Neural cell (in vitro differentiated cells): ENCODE results near the gene SMARCC2. TPM values are rescaled to one million over a fixed set of nuclear protein-coding genes. Genes with fewer than 3 reads are reported as not detected.
A peak's percentile ranks its signal among the peaks of the same experiment; 100 is the strongest.

Experiments used
- H2AFZ ChIP-seq: fragments of 200-600, 300-800 bp; sonication (generic), shearing (Covaris generic); 2 replicates; pipeline ENCODE4 v1.6.0; 2014; ENCODE audit warnings: low read depth, mild to moderate bottlenecking, antibody characterized with exemption, low read length, moderate library complexity
- H3F3A ChIP-seq: fragments of 200-600 bp; shearing (Covaris generic); 2 replicates; pipeline ENCODE4 v1.6.1; 2016; ENCODE audit warnings: mild to moderate bottlenecking, moderate library complexity, mixed read lengths, antibody characterized with exemption, low read length; ENCODE audit not compliant: insufficient read depth, poor library complexity, severe bottlenecking
- H3K27ac ChIP-seq: fragments of 200-600, 300-800 bp; sonication (generic), shearing (Covaris generic); 2 replicates; pipeline ENCODE4 v1.5.1; 2014; ENCODE audit warnings: mild to moderate bottlenecking, low read length, moderate library complexity
- H3K27me3 ChIP-seq: fragments of 300-800, 200-600 bp; sonication (generic), shearing (Covaris generic); 2 replicates; pipeline ENCODE4 v1.6.0; 2014; ENCODE audit warnings: mild to moderate bottlenecking, low read depth, low read length, moderate library complexity; ENCODE audit not compliant: insufficient read depth
- H3K36me3 ChIP-seq: fragments of 300-800, 200-600 bp; sonication (generic), shearing (Covaris generic); 2 replicates; pipeline ENCODE4 v1.5.1; 2014; ENCODE audit warnings: mild to moderate bottlenecking, antibody characterized with exemption, low read length, moderate library complexity; ENCODE audit not compliant: insufficient read depth
- H3K4me2 ChIP-seq: fragments of 300-800, 200-600 bp; sonication (generic), shearing (Covaris generic); 2 replicates; pipeline ENCODE4 v1.6.0; 2014; ENCODE audit warnings: mild to moderate bottlenecking, low read length
- H3K4me3 ChIP-seq: fragments of 300-800, 200-600 bp; sonication (generic), shearing (Covaris generic); 2 replicates; pipeline ENCODE4 v1.5.1; 2014; ENCODE audit warnings: mild to moderate bottlenecking, low read length, moderate library complexity
- H3K79me2 ChIP-seq: fragments of 200-600 bp; shearing (Covaris generic); replicated peaks from 2 replicates; pipeline ENCODE4 v1.6.0; 2014; ENCODE audit warnings: mild to moderate bottlenecking, low read length, moderate library complexity; ENCODE audit not compliant: insufficient read depth
- H3K9ac ChIP-seq: fragments of 300-800, 200-600 bp; sonication (generic), shearing (Covaris generic); 2 replicates; pipeline ENCODE4 v1.6.1; 2016; ENCODE audit warnings: mild to moderate bottlenecking, low read length, mixed read lengths
- H3K9me2 ChIP-seq: fragments of 200-600 bp; shearing (Covaris generic); 2 replicates; pipeline ENCODE4 v1.6.1; 2016; ENCODE audit warnings: mild to moderate bottlenecking, low read length, mixed read lengths; ENCODE audit not compliant: insufficient read depth
- H3K9me3 ChIP-seq: fragments of 200-600, 300-800 bp; sonication (generic), shearing (Covaris generic); 2 replicates; pipeline ENCODE4 v1.6.1; 2016; ENCODE audit warnings: mild to moderate bottlenecking, mixed run types, low read length, moderate library complexity, mixed read lengths
- H4K20me1 ChIP-seq: fragments of 200-600 bp; shearing (Covaris generic); 2 replicates; pipeline ENCODE4 v1.6.1; 2016; ENCODE audit warnings: mild to moderate bottlenecking, mixed run types; ENCODE audit not compliant: insufficient read depth
- EP300 ChIP-seq: fragments of 450-650 bp; conservative IDR thresholded peaks from 2 replicates; pipeline ENCODE4 v1.6.1; 2014; ENCODE audit warnings: antibody characterized with exemption, mild to moderate bottlenecking, moderate library complexity; ENCODE audit not compliant: poor library complexity, severe bottlenecking
- EZH2 ChIP-seq: fragments of 200-600, 300-800 bp; shearing (Covaris generic), sonication (generic); IDR thresholded peaks from 2 replicates; pipeline ENCODE4 v1.6.1; 2014; ENCODE audit warnings: antibody characterized with exemption, low read length, borderline replicate concordance, mild to moderate bottlenecking; ENCODE audit not compliant: insufficient read depth, poor library complexity, severe bottlenecking
- MXI1 ChIP-seq: fragments of 450-650 bp; conservative IDR thresholded peaks from 2 replicates; pipeline ENCODE4 v1.6.1; 2014; ENCODE audit warnings: antibody characterized with exemption, mild to moderate bottlenecking; ENCODE audit not compliant: poor library complexity, severe bottlenecking
- POLR2AphosphoS5 ChIP-seq: IDR thresholded peaks from 2 replicates; pipeline ENCODE4 v1.6.1; 2012
- RAD21 ChIP-seq: fragments of 450-650 bp; conservative IDR thresholded peaks from 2 replicates; pipeline ENCODE4 v1.6.1; 2014; ENCODE audit warnings: antibody characterized with exemption, mild to moderate bottlenecking, moderate library complexity
- SMC3 ChIP-seq: fragments of 450-650 bp; conservative IDR thresholded peaks from 2 replicates; pipeline ENCODE4 v1.6.1; 2014; ENCODE audit warnings: antibody characterized with exemption, mild to moderate bottlenecking, moderate library complexity; ENCODE audit not compliant: poor library complexity
- TAF1 ChIP-seq: IDR thresholded peaks from 2 replicates; pipeline ENCODE4 v1.6.1; 2012; ENCODE audit warnings: low read depth
- polyA plus RNA-seq: library from polyadenylated mRNA; depleted of rRNA; stranded (reverse); fragments of >200 nt; gene quantifications from 2 replicates; pipeline ENCODE4 v1.2.3, GENCODE V29; 2014
- TF ChIP-seq, protein P1 (sequence below): fragments of 450-650 bp; IDR thresholded peaks from 2 replicates; pipeline ENCODE4 v1.5.1; 2014; ENCODE audit warnings: antibody characterized with exemption, mild to moderate bottlenecking, moderate library complexity; ENCODE audit not compliant: poor library complexity, severe bottlenecking
- TF ChIP-seq, protein P2 (sequence below): IDR thresholded peaks from 2 replicates; pipeline ENCODE4 v1.6.1; 2012; ENCODE audit warnings: borderline replicate concordance

SMARCC2 gene
- polyA plus RNA-seq, 1 donor from 2014 or later: 85.6 TPM

DNA sequence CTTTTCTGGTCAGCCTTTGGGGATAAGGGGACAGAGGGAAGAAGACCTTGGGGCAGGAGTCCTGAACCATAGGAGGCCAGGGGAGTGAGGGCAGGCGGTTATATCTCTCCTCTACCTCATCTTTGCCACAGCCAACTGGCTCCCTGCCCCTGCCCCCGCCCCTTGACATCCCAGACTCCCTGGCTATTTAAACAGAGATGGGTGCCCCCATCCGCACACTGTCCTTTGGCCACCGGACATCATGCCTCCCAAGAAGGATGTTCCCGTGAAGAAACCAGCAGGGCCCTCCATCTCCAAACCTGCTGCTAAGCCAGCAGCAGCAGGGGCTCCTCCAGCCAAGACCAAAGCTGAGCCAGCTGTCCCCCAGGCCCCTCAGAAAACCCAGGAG lies 35.6 kb downstream of the SMARCC2 start:
- Histone ChIP-seq H3K9ac (peak overlapping the region; percentile 80), H3K36me3 (no peaks in the 10 kb centered on the region), H3K9me2 (no peaks in the 10 kb centered on the region), H3K4me3 (peak overlapping the region; percentile 73), H3F3A (peaks cover 3% of the 10 kb centered on the region), H3K27me3 (no peaks in the 10 kb centered on the region), H3K4me2 (peak overlapping the region; percentile 99), H3K9me3 (no peaks in the 10 kb centered on the region), H2AFZ (no peak overlapping the region), H3K27ac (no peak overlapping the region), H3K79me2 (peaks cover 18% of the 10 kb centered on the region), H4K20me1 (no peaks in the 10 kb centered on the region)
- no peak for TF ChIP-seq TAF1
- TF ChIP-seq RAD21: no peak
- TF ChIP-seq EP300: no peak
- no peak for TF ChIP-seq MXI1
- TF ChIP-seq EZH2: no peak
- TF ChIP-seq, protein P1, sequence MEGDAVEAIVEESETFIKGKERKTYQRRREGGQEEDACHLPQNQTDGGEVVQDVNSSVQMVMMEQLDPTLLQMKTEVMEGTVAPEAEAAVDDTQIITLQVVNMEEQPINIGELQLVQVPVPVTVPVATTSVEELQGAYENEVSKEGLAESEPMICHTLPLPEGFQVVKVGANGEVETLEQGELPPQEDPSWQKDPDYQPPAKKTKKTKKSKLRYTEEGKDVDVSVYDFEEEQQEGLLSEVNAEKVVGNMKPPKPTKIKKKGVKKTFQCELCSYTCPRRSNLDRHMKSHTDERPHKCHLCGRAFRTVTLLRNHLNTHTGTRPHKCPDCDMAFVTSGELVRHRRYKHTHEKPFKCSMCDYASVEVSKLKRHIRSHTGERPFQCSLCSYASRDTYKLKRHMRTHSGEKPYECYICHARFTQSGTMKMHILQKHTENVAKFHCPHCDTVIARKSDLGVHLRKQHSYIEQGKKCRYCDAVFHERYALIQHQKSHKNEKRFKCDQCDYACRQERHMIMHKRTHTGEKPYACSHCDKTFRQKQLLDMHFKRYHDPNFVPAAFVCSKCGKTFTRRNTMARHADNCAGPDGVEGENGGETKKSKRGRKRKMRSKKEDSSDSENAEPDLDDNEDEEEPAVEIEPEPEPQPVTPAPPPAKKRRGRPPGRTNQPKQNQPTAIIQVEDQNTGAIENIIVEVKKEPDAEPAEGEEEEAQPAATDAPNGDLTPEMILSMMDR: no peak
- TF ChIP-seq POLR2AphosphoS5: no peak
- TF ChIP-seq SMC3: no peak
- TF ChIP-seq, protein P2, sequence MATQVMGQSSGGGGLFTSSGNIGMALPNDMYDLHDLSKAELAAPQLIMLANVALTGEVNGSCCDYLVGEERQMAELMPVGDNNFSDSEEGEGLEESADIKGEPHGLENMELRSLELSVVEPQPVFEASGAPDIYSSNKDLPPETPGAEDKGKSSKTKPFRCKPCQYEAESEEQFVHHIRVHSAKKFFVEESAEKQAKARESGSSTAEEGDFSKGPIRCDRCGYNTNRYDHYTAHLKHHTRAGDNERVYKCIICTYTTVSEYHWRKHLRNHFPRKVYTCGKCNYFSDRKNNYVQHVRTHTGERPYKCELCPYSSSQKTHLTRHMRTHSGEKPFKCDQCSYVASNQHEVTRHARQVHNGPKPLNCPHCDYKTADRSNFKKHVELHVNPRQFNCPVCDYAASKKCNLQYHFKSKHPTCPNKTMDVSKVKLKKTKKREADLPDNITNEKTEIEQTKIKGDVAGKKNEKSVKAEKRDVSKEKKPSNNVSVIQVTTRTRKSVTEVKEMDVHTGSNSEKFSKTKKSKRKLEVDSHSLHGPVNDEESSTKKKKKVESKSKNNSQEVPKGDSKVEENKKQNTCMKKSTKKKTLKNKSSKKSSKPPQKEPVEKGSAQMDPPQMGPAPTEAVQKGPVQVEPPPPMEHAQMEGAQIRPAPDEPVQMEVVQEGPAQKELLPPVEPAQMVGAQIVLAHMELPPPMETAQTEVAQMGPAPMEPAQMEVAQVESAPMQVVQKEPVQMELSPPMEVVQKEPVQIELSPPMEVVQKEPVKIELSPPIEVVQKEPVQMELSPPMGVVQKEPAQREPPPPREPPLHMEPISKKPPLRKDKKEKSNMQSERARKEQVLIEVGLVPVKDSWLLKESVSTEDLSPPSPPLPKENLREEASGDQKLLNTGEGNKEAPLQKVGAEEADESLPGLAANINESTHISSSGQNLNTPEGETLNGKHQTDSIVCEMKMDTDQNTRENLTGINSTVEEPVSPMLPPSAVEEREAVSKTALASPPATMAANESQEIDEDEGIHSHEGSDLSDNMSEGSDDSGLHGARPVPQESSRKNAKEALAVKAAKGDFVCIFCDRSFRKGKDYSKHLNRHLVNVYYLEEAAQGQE: no peak

DNA sequence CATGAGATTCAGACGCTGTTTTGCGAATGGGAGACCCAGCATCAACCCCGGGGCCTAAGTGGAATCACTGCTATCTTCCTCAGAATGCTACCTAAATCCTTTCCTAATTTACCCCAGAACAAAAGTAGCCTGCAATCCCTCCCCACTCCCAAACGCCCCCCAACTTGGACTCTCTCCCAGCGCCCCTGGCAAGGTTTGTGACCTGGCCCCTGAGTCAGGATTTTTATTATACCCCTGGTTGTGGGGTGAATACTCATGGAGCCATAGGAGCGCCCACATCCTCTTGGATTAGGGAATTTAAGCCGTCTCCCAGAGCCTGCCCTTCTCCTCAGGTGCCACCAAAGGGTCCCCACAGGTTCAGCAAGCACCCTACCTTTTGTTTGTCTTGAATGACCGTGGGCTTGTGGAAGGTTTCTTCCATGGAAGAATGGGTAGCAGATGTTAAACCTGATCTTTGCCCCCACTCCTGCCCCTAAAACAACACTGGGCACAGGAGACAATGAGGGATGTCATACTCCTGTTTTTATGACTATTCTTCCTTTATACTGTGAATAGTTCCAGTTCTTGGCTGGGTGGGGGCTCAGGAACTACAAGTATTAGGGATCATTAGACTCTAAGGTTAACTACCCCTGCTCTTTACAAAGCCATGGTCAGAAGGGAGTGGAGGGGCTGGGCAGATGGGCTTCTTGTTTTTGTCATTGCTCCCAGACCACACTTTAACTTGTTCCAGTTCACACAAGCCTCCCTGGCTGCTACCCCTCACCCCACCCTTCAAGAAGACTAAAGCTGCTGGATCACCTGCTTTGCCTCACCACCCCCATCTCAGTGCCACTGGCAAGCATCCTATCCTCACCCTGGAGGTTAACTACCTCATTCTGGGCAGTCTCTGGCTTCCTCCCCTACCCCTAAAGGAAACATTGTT lies 36.3 kb downstream of the SMARCC2 start:
- Histone ChIP-seq H3K27me3 (no peaks in the 10 kb centered on the region), H3K4me3 (peak overlapping the region; percentile 73), H3K36me3 (no peaks in the 10 kb centered on the region), H3K9ac (peak overlapping the region; percentile 80), H3K9me3 (no peaks in the 10 kb centered on the region), H3K4me2 (peak overlapping the region; percentile 99), H4K20me1 (no peaks in the 10 kb centered on the region), H3K79me2 (peaks cover 14% of the 10 kb centered on the region), H3K27ac (peak overlapping the region; percentile 85), H2AFZ (peak overlapping the region; percentile 36), H3F3A (peaks cover 3% of the 10 kb centered on the region), H3K9me2 (no peaks in the 10 kb centered on the region)
- TF ChIP-seq SMC3: no peak
- no peak for TF ChIP-seq POLR2AphosphoS5
- TF ChIP-seq, protein P1: no peak
